HG03342 (cell line): ENCODE data around the gene PSMD4.

Experiments
- ATAC-seq: cut with Tn5 transposase; IDR thresholded peaks from one replicate; pipeline ENCODE4 v1.9.1; 2021; ENCODE audit warnings: mild to moderate bottlenecking, moderate library complexity; ENCODE audit not compliant: unreplicated experiment

PSMD4 gene

GRCh38 chr1:151293093-151293492 lies 38.6 kb downstream of the PSMD4 start:
- ATAC-seq = no peak

GRCh38 chr1:151294742-151295462 lies 40.4 kb downstream of the PSMD4 start:
- no peak for ATAC-seq

- ATAC-seq = no peak
Observed at GRCh38 chr1:151309811-151310323, 55.3 kb downstream of the PSMD4 start.

DNA sequence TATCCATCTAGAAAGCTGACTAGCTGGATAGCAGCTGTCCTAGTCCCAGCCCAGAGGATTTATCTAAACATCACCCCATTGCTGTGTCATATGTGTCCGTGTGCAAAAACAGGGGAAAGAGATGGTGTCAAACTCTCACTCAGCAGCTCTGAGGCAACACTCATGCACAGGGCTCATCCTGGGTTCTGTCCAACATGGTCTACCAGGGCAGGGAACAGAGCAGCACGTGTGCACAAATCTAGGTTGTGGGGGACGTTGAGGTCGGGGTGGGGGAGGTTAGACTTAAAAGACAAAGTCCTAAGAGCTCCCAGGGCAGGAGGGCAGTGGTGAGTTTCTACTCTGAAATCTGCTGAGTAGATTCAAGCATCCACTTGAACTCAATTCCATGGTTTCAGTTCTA lies 56.5 kb downstream of the PSMD4 start:
- no peak for ATAC-seq

DNA sequence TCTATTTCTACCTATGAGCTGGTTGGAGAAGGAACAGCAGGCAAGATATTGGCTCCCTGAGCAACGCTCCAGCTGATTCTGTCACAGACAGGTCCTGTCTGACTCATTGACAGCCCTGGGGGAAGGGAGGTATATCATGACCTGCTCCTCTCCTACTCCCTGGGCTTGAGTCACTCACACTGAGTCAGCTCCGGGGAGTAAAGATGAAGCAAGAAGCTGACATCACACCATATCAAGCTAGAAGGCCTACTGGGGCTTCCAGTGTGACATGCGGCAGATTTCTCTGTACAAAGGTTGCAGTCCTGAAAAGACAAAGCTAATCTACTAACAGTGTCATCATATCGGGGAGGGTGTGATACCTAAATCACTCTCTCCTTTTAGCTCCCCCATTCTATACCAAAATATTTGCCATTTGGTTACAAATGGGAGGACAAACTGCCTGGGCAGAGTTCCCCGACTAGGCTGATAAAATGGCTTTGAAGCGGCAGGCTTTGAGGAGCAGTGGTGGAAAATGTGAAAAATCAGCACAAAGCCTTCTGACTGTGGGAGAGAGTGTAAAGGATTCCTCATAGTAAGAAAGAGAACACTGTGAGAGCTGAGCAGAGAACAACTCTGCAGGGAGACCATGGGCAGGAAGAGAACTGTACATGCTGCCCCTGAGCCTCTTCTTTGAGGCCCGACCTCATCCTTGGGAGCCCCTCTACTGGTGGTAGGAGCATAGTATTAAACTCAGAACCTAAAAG lies 57.2 kb downstream of the PSMD4 start:
- ATAC-seq = no peak

DNA sequence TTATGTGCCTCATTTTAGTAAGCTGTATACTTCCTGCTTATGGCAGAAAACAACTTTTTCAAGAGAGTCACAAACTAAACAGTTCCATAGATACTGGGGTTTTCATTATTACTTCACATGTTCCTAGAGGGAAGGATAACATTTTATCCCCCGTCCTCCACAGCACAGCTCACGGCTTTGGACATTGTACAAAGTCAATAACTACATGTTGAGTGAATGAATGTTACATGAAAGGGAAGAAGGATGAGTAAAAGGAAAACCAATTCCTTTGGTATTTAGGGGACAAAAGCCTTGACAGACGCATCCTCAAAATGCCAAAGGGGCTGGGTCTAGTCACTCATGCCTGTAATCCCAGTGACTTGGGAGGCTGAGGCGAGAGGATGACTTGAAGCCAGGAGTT lies 57.9 kb downstream of the PSMD4 start:
- ATAC-seq = no peak

GRCh38 chr1:151312826-151313225 lies 58.3 kb downstream of the PSMD4 start:
- ATAC-seq = no peak

DNA sequence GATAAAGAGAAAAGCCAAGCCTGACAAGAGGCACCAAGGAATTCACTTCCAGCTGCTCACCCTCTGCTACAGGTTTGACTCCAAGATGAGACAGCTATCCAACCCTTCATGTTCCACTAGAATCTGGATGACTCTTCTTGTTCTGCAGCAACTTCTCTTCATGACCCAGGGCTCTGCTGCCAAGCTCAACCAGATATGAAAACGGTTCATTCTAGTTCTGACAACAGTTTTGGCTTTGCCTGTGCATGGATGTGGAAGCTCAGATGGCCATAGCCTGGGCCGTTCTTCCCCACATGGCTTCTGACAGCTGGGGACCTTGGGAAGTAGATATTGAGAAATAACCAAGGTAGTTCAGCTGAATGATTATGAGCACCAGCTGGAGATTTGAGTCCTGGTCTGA lies 59.0 kb downstream of the PSMD4 start:
- ATAC-seq = no peak

DNA sequence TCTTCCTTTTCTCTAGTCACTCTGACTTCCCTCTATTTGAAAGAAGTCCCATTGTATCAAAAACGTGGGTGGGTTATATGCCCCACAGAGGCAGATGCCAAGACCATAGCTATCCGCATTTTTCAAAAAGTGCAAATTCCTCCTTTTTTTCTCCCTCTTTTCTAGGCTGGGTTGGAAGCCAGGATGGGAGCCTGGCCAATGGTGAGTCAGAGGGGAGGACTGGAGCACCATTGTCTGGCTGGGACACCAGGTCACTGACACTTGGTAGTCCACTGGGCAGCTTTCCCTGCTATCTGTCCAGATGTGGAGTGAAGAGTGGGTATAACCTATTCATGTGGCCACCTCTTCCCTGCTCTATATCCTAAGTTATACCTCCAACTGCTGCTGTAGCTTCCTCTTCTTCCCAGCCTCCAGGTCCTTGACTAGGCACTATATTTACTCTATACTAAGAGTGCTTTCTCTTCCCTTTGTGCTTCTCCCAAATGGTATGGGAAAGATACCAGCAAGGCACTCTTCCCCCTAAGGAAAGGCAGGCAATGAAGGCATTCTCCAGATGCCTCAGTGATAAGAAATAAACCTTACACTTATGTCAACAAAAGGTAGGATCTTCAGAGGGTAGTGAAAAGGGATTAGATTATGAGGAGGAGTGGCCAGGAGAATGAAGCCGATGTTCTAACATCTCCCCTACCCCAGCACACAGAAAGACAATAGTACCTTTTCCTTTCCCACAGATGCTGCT lies 59.8 kb downstream of the PSMD4 start:
- no peak for ATAC-seq

DNA sequence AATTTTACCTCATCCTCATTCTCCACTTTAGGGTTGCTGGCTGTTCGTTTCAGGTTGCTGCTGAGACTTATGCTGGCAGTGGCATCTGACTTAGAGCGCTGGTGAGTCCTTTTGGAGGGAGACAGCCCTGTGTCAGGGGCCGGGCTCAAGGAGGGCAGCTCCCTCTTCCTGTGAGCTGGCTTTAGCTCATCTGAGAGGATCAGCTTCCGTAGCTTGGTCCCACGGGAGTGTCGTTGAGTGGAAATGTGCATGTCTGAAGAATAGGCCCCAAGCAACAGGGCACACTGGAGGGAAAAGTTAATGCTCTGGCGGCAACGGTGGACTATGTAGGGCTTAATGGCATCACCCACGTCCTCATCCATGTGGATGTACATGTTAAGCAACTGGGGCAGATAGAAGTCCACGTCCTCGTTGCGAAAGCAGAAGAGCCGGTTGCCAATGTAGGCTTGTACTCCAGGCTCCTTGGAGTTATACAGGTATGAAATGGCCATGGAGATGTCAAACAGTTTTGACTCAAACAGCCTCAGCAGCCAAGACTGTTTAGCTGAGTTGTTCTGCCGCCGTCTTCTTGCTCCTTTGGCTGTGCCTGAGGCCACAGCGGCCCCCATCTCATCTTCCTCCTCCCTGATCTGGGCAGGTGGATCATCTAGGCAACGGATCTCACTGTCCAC lies 61.2 kb downstream of the PSMD4 start:
- no peak for ATAC-seq
